GM23338 (cell line): Measurements from ENCODE around the gene NRXN2. TPM values are rescaled to one million over a fixed set of nuclear protein-coding genes. Genes with fewer than 3 reads are reported as not detected.
A peak's percentile ranks its signal among the peaks of the same experiment; 100 is the strongest.

ENCODE experiments used
- ATAC-seq: fragments of 200-7000 bp; cut with Tn5 transposase; 3 replicates; pipeline ENCODE4 v1.9.1; 2020
- DNase-seq: peaks from one replicate; pipeline ENCODE4 v3.0.0-alpha.2; 2015; ENCODE audit warnings: low spot score
- H2AFZ ChIP-seq: fragments of 200-600 bp; sonication (generic); 2 replicates; pipeline ENCODE4 v1.8.0; 2016; ENCODE audit warnings: antibody characterized with exemption, mild to moderate bottlenecking, moderate library complexity
- H3F3A ChIP-seq: fragments of 200-600 bp; sonication (generic); replicated peaks from 2 replicates; pipeline ENCODE4 v1.8.0; 2017; ENCODE audit warnings: antibody characterized with exemption, mixed run types, low read depth
- H3K27ac ChIP-seq: fragments of 200-600 bp; sonication (generic); 2 replicates; pipeline ENCODE4 v1.6.1; 2016; ENCODE audit warnings: low read depth
- H3K27me3 ChIP-seq: fragments of 200-600 bp; sonication (generic); 2 replicates; pipeline ENCODE4 v1.8.0; 2016; ENCODE audit warnings: mild to moderate bottlenecking, mixed run types, moderate library complexity; ENCODE audit not compliant: insufficient read depth
- H3K36me3 ChIP-seq: fragments of 200-600 bp; sonication (generic); 2 replicates; pipeline ENCODE4 v1.8.0; 2016; ENCODE audit warnings: mild to moderate bottlenecking; ENCODE audit not compliant: insufficient read depth
- H3K4me1 ChIP-seq: fragments of 200-600 bp; sonication (generic); 2 replicates; pipeline ENCODE4 v1.8.0; 2016; ENCODE audit warnings: mild to moderate bottlenecking, moderate library complexity; ENCODE audit not compliant: insufficient read depth
- H3K4me2 ChIP-seq: fragments of 200-600 bp; sonication (generic); 2 replicates; pipeline ENCODE4 v1.7.1; 2017; ENCODE audit warnings: mixed run types
- H3K4me3 ChIP-seq: fragments of 200-600 bp; sonication (generic); 2 replicates; pipeline ENCODE4 v1.6.1; 2016; ENCODE audit warnings: mixed run types
- H3K79me2 ChIP-seq: fragments of 200-600 bp; sonication (generic); replicated peaks from 2 replicates; pipeline ENCODE4 v1.8.0; 2017; ENCODE audit warnings: mild to moderate bottlenecking; ENCODE audit not compliant: insufficient read depth
- H3K9me2 ChIP-seq: fragments of 200-600 bp; sonication (generic); 2 replicates; pipeline ENCODE4 v1.8.0; 2017; ENCODE audit not compliant: insufficient read depth
- H4K20me1 ChIP-seq: fragments of 200-600 bp; sonication (generic); replicated peaks from 2 replicates; pipeline ENCODE4 v1.8.0; 2017; ENCODE audit warnings: mild to moderate bottlenecking; ENCODE audit not compliant: insufficient read depth
- H3K27ac Mint-ChIP-seq: 2 replicates; pipeline ENCODE4 v1.8.0; 2020; ENCODE audit warnings: inconsistent platforms, mild to moderate bottlenecking, moderate library complexity, mixed read lengths
- H3K27me3 Mint-ChIP-seq: 3 replicates; pipeline ENCODE4 v1.8.0; 2022; ENCODE audit warnings: low read depth, mild to moderate bottlenecking, moderate library complexity, mixed read lengths, inconsistent platforms; ENCODE audit not compliant: insufficient read depth, poor library complexity
- H3K36me3 Mint-ChIP-seq: 3 replicates; pipeline ENCODE4 v1.8.0; 2021; ENCODE audit warnings: low read depth, mild to moderate bottlenecking, inconsistent platforms, moderate library complexity, mixed read lengths
- H3K4me1 Mint-ChIP-seq: 3 replicates; pipeline ENCODE4 v1.8.0; 2020; ENCODE audit warnings: mild to moderate bottlenecking, inconsistent platforms, mixed read lengths
- H3K4me3 Mint-ChIP-seq: 3 replicates; pipeline ENCODE4 v1.8.0; 2021; ENCODE audit warnings: moderate library complexity, mild to moderate bottlenecking, inconsistent platforms, mixed read lengths
- H3K9me3 Mint-ChIP-seq: 3 replicates; pipeline ENCODE4 v1.8.0; 2020; ENCODE audit warnings: moderate library complexity, mild to moderate bottlenecking, inconsistent platforms, mixed read lengths
- ZNF462 ChIP-seq: fragments of 250-450 bp; sonication (Bioruptor Pico); IDR thresholded peaks from 2 replicates; pipeline ENCODE4 v1.5.0; 2020; ENCODE audit warnings: mild to moderate bottlenecking, moderate library complexity
- polyA plus RNA-seq: library from polyadenylated mRNA; unstranded; fragments of >200 nt; fragmentation: Nextera tagmentation; extraction: Ambion mirVana; gene quantifications from 2 replicates; pipeline ENCODE4 v1.2.1, GENCODE V29; 2016
- total RNA-seq: library from RNA; depleted of rRNA; stranded (reverse); fragments of >200 nt; shearing (Covaris generic); gene quantifications from 2 replicates; pipeline ENCODE4 v1.2.3, GENCODE V29; 2014
- TF ChIP-seq, protein P1 (sequence below): IDR thresholded peaks from one replicate; pipeline ENCODE4 v1.6.1; 2018; ENCODE audit warnings: antibody characterized with exemption; ENCODE audit not compliant: unreplicated experiment
- TF ChIP-seq, protein P2 (sequence below), 2 experiments: fragments of 200-600 bp in 1 of 2; sonication (generic) in 1 of 2; conservative IDR thresholded peaks; 2 replicates each; pipeline versions ENCODE4 v1.5.1 to v1.6.1; 2016 to 2017; ENCODE audit warnings: antibody characterized with exemption in 2 of 2, low read depth in 2 of 2, mild to moderate bottlenecking in 2 of 2, moderate library complexity in 1 of 2

The NRXN2 gene
- total and polyA plus RNA-seq, 2 experiments from 2014 or later, result 3.4 to 17.0 TPM

DNA sequence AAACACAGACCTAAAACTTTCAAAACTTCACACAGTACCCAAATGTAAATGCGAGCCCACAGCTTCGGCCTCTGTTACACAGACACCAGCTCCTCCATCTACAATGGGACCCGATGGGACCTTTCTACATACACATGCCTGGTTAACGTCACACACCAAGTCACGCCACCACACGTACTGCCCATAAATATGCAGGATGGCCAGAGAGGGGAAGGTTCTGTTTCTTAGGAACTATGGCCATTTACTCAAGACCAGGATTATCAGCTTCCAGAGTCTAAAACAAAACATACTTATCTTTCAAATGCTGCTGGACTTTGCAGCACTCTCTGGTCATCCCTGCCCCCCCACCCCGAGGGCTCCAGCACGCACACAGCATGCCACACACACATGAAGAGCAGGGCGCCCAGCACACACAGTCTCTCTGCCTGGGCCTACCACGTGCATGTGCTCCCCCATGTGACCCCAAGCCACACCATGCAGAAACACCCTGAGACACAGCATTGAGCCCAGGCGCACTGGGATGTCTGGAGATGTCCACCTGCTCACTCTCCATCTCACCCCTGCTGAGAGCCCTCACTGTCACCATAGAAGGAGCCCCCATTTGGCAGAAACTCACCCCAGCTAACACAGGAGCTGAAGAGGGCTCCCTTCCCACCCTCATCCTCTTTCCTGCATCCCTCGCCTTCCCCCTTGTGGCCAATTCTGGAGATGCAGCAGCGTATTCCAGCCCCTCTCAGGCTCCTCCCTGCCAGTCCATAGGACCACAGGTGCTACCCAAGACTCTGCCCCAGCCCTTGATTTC lies 70.2 kb downstream of the NRXN2 start:
- H3K9me2 ChIP-seq, result no peaks in the 10 kb centered on the region
- H3F3A ChIP-seq, result no peaks in the 10 kb centered on the region
- peak overlapping the region; percentile 86; the same call in 1 of the 2 replicates for H2AFZ ChIP-seq
- H3K4me2 ChIP-seq, result peak overlapping the region; percentile 75
- H3K4me3 ChIP-seq, result peak overlapping the region; percentile 43
- Mint-ChIP-seq H3K9me3 (no peaks in the 10 kb centered on the region), H3K27me3 (peaks cover 24% of the 10 kb centered on the region), H3K4me1 (peaks cover 28% of the 10 kb centered on the region), H3K27ac (no peak overlapping the region; the same call in 1 of the 2 replicates), H3K36me3 (no peaks in the 10 kb centered on the region), H3K4me3 (peak overlapping the region; percentile 40)
- H3K4me1 ChIP-seq, result peaks cover 17% of the 10 kb centered on the region
- TF ChIP-seq, protein P1, sequence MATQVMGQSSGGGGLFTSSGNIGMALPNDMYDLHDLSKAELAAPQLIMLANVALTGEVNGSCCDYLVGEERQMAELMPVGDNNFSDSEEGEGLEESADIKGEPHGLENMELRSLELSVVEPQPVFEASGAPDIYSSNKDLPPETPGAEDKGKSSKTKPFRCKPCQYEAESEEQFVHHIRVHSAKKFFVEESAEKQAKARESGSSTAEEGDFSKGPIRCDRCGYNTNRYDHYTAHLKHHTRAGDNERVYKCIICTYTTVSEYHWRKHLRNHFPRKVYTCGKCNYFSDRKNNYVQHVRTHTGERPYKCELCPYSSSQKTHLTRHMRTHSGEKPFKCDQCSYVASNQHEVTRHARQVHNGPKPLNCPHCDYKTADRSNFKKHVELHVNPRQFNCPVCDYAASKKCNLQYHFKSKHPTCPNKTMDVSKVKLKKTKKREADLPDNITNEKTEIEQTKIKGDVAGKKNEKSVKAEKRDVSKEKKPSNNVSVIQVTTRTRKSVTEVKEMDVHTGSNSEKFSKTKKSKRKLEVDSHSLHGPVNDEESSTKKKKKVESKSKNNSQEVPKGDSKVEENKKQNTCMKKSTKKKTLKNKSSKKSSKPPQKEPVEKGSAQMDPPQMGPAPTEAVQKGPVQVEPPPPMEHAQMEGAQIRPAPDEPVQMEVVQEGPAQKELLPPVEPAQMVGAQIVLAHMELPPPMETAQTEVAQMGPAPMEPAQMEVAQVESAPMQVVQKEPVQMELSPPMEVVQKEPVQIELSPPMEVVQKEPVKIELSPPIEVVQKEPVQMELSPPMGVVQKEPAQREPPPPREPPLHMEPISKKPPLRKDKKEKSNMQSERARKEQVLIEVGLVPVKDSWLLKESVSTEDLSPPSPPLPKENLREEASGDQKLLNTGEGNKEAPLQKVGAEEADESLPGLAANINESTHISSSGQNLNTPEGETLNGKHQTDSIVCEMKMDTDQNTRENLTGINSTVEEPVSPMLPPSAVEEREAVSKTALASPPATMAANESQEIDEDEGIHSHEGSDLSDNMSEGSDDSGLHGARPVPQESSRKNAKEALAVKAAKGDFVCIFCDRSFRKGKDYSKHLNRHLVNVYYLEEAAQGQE, result no peak
- TF ChIP-seq ZNF462 (CRISPR knock-in tag), result no peak
- TF ChIP-seq, protein P2, sequence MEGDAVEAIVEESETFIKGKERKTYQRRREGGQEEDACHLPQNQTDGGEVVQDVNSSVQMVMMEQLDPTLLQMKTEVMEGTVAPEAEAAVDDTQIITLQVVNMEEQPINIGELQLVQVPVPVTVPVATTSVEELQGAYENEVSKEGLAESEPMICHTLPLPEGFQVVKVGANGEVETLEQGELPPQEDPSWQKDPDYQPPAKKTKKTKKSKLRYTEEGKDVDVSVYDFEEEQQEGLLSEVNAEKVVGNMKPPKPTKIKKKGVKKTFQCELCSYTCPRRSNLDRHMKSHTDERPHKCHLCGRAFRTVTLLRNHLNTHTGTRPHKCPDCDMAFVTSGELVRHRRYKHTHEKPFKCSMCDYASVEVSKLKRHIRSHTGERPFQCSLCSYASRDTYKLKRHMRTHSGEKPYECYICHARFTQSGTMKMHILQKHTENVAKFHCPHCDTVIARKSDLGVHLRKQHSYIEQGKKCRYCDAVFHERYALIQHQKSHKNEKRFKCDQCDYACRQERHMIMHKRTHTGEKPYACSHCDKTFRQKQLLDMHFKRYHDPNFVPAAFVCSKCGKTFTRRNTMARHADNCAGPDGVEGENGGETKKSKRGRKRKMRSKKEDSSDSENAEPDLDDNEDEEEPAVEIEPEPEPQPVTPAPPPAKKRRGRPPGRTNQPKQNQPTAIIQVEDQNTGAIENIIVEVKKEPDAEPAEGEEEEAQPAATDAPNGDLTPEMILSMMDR (conservative IDR thresholded peaks at IDR 0.05; ENCODE audit: low read depth in 2 of 2), result peak; percentile 81 to 92
- ATAC-seq, result peak; percentile 75
- no peak overlapping the region for H3K27ac ChIP-seq
- H4K20me1 ChIP-seq, result no peaks in the 10 kb centered on the region
- no peaks in the 10 kb centered on the region for H3K79me2 ChIP-seq
- no peaks in the 10 kb centered on the region for H3K27me3 ChIP-seq
- H3K36me3 ChIP-seq, result no peaks in the 10 kb centered on the region
- DNase-seq, result peak; percentile 96
